ENCODE measurements around the gene PTPN20. TPM values are rescaled to one million over a fixed set of nuclear protein-coding genes. Genes with fewer than 3 reads are reported as not detected.

The PTPN20 gene
- total and polyA plus RNA-seq, 2 of the 4 experiments (the other 2 are of a cell fraction): 0.14 TPM; not detected in 1

DNA sequence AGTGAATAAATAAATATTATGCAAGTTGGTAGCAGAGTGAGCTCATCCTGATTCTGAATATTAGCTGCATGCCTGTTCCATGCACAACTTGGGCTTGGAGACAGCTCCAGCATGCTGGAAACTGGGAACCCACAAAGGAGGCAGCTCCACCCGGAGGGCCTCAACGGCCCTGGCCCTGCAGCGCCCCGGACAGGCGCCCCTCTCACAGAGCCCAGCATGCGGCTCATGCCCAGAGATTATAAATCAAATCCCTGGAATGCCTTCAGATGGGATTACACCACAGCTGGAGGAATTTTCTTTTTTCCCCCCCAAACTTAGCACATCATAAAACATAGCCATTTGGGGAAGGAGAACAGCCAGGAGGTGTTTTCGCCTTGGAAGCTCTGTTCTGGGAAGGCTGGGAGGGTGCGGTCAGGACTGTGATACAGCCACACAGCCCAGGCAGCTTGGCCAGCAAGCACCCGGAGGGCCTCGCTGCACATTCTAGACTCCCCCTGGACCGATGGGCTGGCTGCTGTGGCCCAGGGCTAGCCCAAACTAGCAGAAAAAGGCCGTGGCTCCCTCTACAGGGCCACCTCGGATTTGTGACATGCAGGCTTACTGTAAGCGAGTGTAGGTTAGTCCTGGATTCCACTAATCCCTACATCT, 102.4 kb downstream of the PTPN20 start:
- Histone ChIP-seq H3K9me3 (ENCODE audit: control insufficient read depth, insufficient read depth, low read length) (no peaks in the 10 kb centered on the region), H4K8ac (ENCODE audit: low read depth in 2 of 2, low read length in 2 of 2) (no peak overlapping the region), H3K9ac (ENCODE audit: low read depth, low read length) (no peak overlapping the region), H2BK15ac (ENCODE audit: low read depth, low read length) (no peak overlapping the region), H2BK20ac (ENCODE audit: low read depth, low read length) (no peak overlapping the region), H2BK5ac (ENCODE audit: low read depth, low read length, poor library complexity, severe bottlenecking) (no peak overlapping the region), H3K14ac (replicated peaks; ENCODE audit: low read depth, low read length) (no peak overlapping the region), H3K79me1 (ENCODE audit: low read depth in 1 of 2, low read length in 2 of 2) (no peaks in the 10 kb centered on the region), H3K4me2 (ENCODE audit: low read depth, low read length) (no peak overlapping the region), H3K4me3 (ENCODE audit: insufficient read depth, low read depth, low read length) (no peak overlapping the region), H3K56ac (ENCODE audit: extremely low read depth, insufficient read depth, low read length) (no peak overlapping the region), H3K36me3 (ENCODE audit: control insufficient read depth, insufficient read depth, low read length) (no peaks in the 10 kb centered on the region), H3K4me1 (ENCODE audit: control insufficient read depth, insufficient read depth, low read length) (no peaks in the 10 kb centered on the region), H3K27ac (ENCODE audit: insufficient read depth, low read length) (no peak overlapping the region), H2AFZ (replicated peaks; ENCODE audit: low read length, poor library complexity) (no peak overlapping the region), H4K91ac (ENCODE audit: insufficient read depth, low read depth, low read length) (no peak overlapping the region), H4K5ac (ENCODE audit: low read depth, low read length) (no peak overlapping the region), H3K18ac (ENCODE audit: low read depth, low read length) (no peak overlapping the region), H4K20me1 (ENCODE audit: insufficient read depth, low read length) (no peaks in the 10 kb centered on the region), H2AK5ac (ENCODE audit: low read depth, low read length) (no peak overlapping the region), H3K27me3 (ENCODE audit: control insufficient read depth, insufficient read depth, low read length) (peaks cover 22% of the 10 kb centered on the region), H3K23ac (ENCODE audit: low read depth, low read length) (no peak overlapping the region), H3K4ac (ENCODE audit: low read depth, low read length) (no peak overlapping the region), H2AK9ac (replicated peaks; ENCODE audit: low read depth, low read length, poor library complexity) (no peak overlapping the region), H3K9me1 (ENCODE audit: insufficient read depth, low read length) (no peaks in the 10 kb centered on the region; the same call in 1 of the 2 replicates), H2BK120ac (ENCODE audit: low read depth, low read length) (no peak overlapping the region)
- in situ Hi-C loops (cut with MboI; ENCODE audit: low sequenced_read_pairs): no loop called here
- CTCF ChIA-PET: interaction anchor here (0.6 to 1.4 kb wide), 3 partner anchors 11 to 298 kb away, joined by 3 to 4 read pairs (median 4); no protein-coding TSS in a partner anchor
- intact Hi-C loops (cut with micrococcal nuclease): no loop called here
- POLR2A ChIA-PET (ENCODE audit: unreplicated experiment): no interaction called here
- DNase-seq (no peak), ATAC-seq (ENCODE audit: low read depth) (peak; percentile 59)
- WGBS, 2 experiments (ENCODE audit: extremely low coverage in 2 of 2, insufficient read length in 1 of 2): 7% methylated on average over 5 of the region's 14 CpGs; no CpG with 5 or more reads in 1 of the 2 experiments
- BruUV-seq (replicated peaks): no TSS peak
- TF ChIP-seq MAZ (IDR thresholded peaks at IDR 0.05; ENCODE audit: borderline replicate concordance, low read depth, low read length) (no peak), CEBPB (IDR thresholded peaks at IDR 0.05; ENCODE audit: low read depth, low read length) (no peak), MXI1 (IDR thresholded peaks at IDR 0.05; ENCODE audit: borderline replicate concordance, low read depth, low read length) (no peak), SMC3 (IDR thresholded peaks at IDR 0.05; ENCODE audit: low read depth, low read length) (no peak), RAD21 (IDR thresholded peaks at IDR 0.05; ENCODE audit: low read length) (no peak), POLR2A (IDR thresholded peaks at IDR 0.05; ENCODE audit: low read depth, low read length) (no peak), BHLHE40 (IDR thresholded peaks at IDR 0.05; ENCODE audit: low read depth, low read length) (no peak), MAFK (IDR thresholded peaks at IDR 0.05; ENCODE audit: low read depth, low read length) (no peak), FOS (IDR thresholded peaks at IDR 0.05; ENCODE audit: low read depth, low read length) (no peak), RFX5 (IDR thresholded peaks at IDR 0.05; ENCODE audit: low read depth, low read length) (no peak), CHD1 (IDR thresholded peaks at IDR 0.05; ENCODE audit: low read depth, low read length) (no peak), RCOR1 (IDR thresholded peaks at IDR 0.05; ENCODE audit: insufficient replicate concordance, low read length) (no peak), NFE2L2 (IDR thresholded peaks at IDR 0.05; ENCODE audit: low read depth, low read length) (no peak)
- TF ChIP-seq, protein P1, sequence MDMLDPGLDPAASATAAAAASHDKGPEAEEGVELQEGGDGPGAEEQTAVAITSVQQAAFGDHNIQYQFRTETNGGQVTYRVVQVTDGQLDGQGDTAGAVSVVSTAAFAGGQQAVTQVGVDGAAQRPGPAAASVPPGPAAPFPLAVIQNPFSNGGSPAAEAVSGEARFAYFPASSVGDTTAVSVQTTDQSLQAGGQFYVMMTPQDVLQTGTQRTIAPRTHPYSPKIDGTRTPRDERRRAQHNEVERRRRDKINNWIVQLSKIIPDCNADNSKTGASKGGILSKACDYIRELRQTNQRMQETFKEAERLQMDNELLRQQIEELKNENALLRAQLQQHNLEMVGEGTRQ (IDR thresholded peaks at IDR 0.05; ENCODE audit: low read depth, low read length): no peak
- TF ChIP-seq, protein P2, sequence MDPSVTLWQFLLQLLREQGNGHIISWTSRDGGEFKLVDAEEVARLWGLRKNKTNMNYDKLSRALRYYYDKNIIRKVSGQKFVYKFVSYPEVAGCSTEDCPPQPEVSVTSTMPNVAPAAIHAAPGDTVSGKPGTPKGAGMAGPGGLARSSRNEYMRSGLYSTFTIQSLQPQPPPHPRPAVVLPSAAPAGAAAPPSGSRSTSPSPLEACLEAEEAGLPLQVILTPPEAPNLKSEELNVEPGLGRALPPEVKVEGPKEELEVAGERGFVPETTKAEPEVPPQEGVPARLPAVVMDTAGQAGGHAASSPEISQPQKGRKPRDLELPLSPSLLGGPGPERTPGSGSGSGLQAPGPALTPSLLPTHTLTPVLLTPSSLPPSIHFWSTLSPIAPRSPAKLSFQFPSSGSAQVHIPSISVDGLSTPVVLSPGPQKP (IDR thresholded peaks at IDR 0.05; ENCODE audit: borderline replicate concordance, low read depth, low read length): no peak
- TF ChIP-seq, protein P3, sequence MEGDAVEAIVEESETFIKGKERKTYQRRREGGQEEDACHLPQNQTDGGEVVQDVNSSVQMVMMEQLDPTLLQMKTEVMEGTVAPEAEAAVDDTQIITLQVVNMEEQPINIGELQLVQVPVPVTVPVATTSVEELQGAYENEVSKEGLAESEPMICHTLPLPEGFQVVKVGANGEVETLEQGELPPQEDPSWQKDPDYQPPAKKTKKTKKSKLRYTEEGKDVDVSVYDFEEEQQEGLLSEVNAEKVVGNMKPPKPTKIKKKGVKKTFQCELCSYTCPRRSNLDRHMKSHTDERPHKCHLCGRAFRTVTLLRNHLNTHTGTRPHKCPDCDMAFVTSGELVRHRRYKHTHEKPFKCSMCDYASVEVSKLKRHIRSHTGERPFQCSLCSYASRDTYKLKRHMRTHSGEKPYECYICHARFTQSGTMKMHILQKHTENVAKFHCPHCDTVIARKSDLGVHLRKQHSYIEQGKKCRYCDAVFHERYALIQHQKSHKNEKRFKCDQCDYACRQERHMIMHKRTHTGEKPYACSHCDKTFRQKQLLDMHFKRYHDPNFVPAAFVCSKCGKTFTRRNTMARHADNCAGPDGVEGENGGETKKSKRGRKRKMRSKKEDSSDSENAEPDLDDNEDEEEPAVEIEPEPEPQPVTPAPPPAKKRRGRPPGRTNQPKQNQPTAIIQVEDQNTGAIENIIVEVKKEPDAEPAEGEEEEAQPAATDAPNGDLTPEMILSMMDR (conservative IDR thresholded peaks at IDR 0.05; ENCODE audit: low read depth, low read length): no peak
- dilution Hi-C loops (cut with HindIII; ENCODE audit: low sequenced_read_pairs, unreplicated experiment): no loop called here

All from IMR-90 (cell line).